Stimulated activated CD4-positive, alpha-beta T cell treated with anti-CD3 and anti-CD28 coated beads, Interleukin-1b, Interleukin-23, amount 100 ng/mL, for 1 hour (primary cell): Measurements from ENCODE around the gene ZNF697.
"Not testable (repeated sequence)": the region's sequence is repeated elsewhere in the genome, so short reads cannot be mapped to it uniquely, and the experiment has no call there.

Experiments used
- DNase-seq, 2 donors: peaks; one replicate each; pipeline ENCODE4 v3.0.0-alpha.2; 2020; ENCODE audit warnings: low read depth in 2 of 2

The ZNF697 gene

GRCh38 chr1:119631433-119632102, 16.5 kb downstream of the ZNF697 start:
- DNase-seq: no peak

DNA sequence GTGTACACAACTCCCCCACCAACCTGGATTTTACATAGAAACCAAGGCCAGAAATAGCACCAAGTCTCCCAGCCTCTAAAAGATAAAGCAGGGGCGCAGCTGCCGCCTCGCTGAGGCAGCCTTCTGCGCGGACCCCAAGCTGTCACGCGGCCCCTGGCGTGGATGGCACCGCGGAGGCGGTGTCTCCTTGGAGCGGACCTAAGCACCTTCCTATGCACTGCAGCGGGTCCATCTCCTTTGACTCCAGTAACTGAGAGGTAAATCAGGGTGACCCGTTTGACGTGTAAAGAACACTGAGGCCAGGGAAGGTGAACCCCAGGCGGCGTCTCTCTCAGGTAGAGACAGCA, 17.0 kb downstream of the ZNF697 start:
- no peak for DNase-seq

GRCh38 chr1:119626841-119627240, 21.2 kb downstream of the ZNF697 start:
- no peak for DNase-seq

- DNase-seq: no peak
Observed at GRCh38 chr1:119626011-119626545, 22.0 kb downstream of the ZNF697 start.

GRCh38 chr1:119623678-119624077, 24.4 kb downstream of the ZNF697 start:
- no peak for DNase-seq

DNA sequence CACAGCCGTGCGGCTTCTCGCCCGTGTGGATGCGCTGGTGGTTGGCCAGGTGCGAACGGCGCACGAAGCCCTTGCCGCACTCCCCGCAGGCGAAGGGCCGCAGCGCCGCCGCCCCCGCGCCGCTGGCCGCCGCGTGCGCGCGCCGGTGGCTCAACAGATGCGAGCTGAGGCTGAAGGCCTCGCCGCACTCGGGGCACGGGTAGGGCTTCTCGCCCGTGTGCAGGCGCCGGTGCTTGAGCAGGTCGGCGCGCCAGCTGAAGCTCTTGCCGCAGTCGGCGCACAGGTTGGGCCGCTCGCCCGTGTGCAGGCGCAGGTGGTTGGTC, 24.9 kb downstream of the ZNF697 start:
- DNase-seq: no peak

GRCh38 chr1:119622311-119623192, 25.5 kb downstream of the ZNF697 start:
- DNase-seq: no peak

DNA sequence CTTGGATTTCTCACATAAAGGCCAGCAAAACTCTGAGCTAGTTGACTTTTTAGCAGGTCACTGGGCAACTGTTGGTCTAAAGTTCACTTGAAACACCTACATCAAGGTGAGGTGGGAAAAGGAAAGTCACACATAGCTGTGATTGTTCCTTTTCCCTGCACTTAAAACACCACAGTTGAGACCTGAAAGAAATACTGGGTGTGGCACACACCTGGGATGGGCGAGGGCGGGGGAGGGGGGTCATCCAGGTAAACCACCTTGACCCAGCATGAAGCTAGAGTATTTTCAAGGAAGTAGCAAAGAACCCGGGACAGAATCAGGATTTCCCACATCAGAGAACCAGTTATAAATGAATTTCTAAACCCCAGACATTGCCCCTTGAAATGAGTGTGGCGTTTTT, 26.4 kb downstream of the ZNF697 start:
- no peak for DNase-seq

DNA sequence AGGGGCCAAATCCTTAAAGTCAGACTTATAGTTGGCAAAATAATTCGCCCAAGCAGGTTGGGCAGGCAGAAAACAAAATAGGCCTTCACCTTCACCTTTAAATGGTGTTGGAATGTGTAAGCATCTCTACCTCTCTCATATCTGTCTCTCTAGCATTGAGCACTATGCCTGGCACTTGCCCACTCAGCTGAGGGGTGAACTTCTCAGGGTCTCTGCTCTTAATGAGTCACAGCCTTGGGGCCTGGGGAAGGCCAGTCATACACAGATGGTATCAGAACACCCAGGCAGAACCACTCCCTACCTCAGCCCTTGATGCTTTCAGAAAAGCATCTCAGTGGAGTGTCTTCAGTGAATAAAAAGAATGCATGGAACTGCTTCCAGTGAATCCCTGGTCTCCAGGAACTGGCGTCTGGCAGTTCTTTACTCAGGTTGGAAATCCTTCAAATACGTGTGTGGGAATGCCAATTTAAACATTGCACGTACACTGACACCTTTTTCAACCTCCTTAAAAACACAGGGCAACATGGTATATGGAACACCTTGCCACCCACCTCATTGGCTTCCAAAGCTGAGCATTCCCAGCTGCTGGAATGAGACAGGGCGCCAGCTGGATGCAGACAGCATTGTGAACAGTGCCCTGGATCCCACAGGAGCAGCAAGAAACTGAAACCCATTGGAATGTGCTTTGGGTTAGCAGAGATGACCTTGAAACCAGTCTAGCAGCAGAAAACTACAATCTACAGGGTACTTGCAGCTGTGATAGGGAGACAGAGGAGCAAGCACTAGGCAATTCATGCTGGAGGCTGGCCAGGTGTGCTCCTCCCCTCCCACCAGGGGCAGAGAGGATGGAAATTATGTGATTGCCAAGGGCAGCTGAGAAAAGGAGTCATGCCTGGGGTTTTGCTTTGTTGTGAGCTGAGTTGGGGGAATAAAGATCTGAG, 30.0 kb downstream of the ZNF697 start:
- DNase-seq: no peak

DNA sequence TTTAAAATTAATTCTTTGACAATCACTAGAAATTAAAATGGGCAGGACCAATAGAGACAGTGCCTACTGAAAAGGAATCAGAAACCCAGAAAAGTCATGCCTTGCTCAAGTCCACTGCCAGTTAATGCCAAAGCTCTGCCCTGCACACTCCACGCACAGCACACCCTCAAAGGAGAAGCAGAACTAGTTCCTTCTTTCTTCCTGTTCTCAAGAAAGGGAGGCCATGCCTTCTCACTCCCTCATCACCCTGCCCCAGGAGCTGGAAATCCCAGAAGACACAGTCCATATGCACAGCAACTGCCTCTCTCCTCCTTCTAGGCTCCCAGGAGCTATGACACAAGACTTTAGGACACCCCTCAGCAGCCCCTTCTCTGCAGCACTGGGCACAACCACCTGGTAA, 31.3 kb downstream of the ZNF697 start:
- not testable (repeated sequence) for DNase-seq

DNA sequence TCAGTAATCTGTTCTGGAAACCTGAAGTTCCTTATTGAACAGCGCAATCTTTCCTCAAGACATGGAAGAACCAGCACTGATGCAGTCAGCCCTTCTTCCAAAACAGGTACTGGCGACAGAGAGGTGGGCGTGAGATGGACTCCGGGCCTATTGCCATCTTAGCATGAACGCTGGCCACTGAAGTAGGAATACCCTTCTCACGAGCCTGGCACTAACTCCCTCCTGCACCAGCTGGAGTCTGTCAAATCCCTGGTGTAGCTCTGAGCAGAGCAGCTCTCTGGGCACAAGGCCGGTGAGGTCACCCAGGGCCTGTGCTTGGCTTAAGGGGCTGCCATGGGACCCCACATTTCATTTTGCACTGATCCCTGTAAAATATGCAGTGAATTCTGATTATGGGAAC, 33.0 kb downstream of the ZNF697 start:
- DNase-seq: not testable (repeated sequence)

- peak in 1 of 2 donors; percentile 38 for DNase-seq
Observed at GRCh38 chr1:119613769-119614720, 34.0 kb downstream of the ZNF697 start.

- peak in 1 of 2 donors; percentile 43 for DNase-seq
Observed at GRCh38 chr1:119611701-119612113, 36.4 kb downstream of the ZNF697 start.

- not testable (repeated sequence) for DNase-seq
Observed at GRCh38 chr1:119608816-119609215, 39.2 kb downstream of the ZNF697 start.

GRCh38 chr1:119607087-119607807, 40.8 kb downstream of the ZNF697 start:
- not testable (repeated sequence) for DNase-seq

GRCh38 chr1:119606394-119606793, 41.7 kb downstream of the ZNF697 start:
- DNase-seq: no peak

DNA sequence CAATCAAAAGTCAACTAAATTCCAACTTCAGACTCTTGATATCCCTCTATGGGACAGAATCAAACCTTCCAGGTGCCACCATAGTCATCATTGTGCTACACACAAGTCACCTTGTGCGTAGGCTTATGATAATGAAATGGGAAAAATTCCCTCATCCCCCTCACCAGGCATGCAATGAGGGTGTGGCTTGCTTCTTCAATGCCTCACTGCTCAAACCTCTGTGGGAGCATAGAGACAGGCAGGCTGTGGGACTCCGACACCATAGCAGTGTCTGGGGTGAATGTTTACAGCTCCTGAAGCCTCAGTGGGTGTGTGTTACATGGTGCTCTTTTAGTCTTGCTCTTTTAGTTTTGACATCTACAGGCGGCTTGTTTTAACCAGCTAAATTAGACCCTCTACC, 42.4 kb downstream of the ZNF697 start:
- no peak for DNase-seq

DNA sequence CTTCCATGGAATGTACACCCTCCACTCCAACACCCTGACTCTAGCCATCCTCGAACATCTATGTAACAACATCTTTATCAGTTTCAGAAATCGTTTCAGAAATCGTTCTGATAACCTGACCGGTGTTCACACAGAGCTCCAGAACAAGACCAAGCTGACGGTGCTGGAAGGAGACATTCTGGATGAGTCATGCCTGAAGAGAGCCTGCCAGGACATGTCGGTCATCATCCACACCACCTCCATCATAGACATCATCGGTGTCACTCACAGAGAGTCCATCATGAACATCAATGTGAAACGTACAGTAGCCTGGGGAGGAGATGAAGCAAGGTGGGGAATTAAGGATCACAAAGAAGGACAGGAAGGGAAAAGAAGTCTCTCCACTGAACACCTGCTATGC, 43.0 kb downstream of the ZNF697 start:
- not testable (repeated sequence) for DNase-seq

- DNase-seq: no peak
Observed at GRCh38 chr1:119603695-119604094, 44.4 kb downstream of the ZNF697 start.

- DNase-seq: not testable (repeated sequence)
Observed at GRCh38 chr1:119603241-119603640, 44.8 kb downstream of the ZNF697 start.
